Raji (cell line): ENCODE results near the gene RFLNA.

Experiments used
- POLR2A ChIP-seq: IDR thresholded peaks from 2 replicates; pipeline ENCODE4 v1.6.1; 2011; ENCODE audit warnings: low read depth, low read length, control low read depth; ENCODE audit not compliant: insufficient read depth

Gene RFLNA

GRCh38 chr12:124346425-124347168 is 51.7 kb downstream of the RFLNA start:
- no peak for TF ChIP-seq POLR2A

GRCh38 chr12:124347335-124347734 is 52.4 kb downstream of the RFLNA start:
- TF ChIP-seq POLR2A = no peak

- no peak for TF ChIP-seq POLR2A
Measured at GRCh38 chr12:124347805-124348658, 53.1 kb downstream of the RFLNA start.

GRCh38 chr12:124348659-124349380 is 53.9 kb downstream of the RFLNA start:
- no peak for TF ChIP-seq POLR2A

- TF ChIP-seq POLR2A = no peak
Measured at GRCh38 chr12:124350491-124350890, 55.6 kb downstream of the RFLNA start.

- TF ChIP-seq POLR2A = no peak
Measured at GRCh38 chr12:124351422-124351821, 56.5 kb downstream of the RFLNA start.

- TF ChIP-seq POLR2A = no peak
Measured at GRCh38 chr12:124352257-124352656, 57.4 kb downstream of the RFLNA start.

GRCh38 chr12:124352839-124353238 is 57.9 kb downstream of the RFLNA start:
- no peak for TF ChIP-seq POLR2A

- TF ChIP-seq POLR2A = no peak
Measured at GRCh38 chr12:124354400-124354799, 59.5 kb downstream of the RFLNA start.

- no peak for TF ChIP-seq POLR2A
Measured at GRCh38 chr12:124356221-124356620, 61.3 kb downstream of the RFLNA start.

- TF ChIP-seq POLR2A = no peak
Measured at GRCh38 chr12:124357616-124358015, 62.7 kb downstream of the RFLNA start.

- TF ChIP-seq POLR2A = no peak
Measured at GRCh38 chr12:124358572-124358971, 63.7 kb downstream of the RFLNA start.

GRCh38 chr12:124359671-124360581 is 65.0 kb downstream of the RFLNA start:
- no peak for TF ChIP-seq POLR2A

- no peak for TF ChIP-seq POLR2A
Measured at GRCh38 chr12:124361074-124361970, 66.4 kb downstream of the RFLNA start.

- no peak for TF ChIP-seq POLR2A
Measured at GRCh38 chr12:124361996-124362395, 67.1 kb downstream of the RFLNA start.
